Measurements from ENCODE around the gene ATF5. TPM values are rescaled to one million over a fixed set of nuclear protein-coding genes. Genes with fewer than 3 reads are reported as not detected.

Gene ATF5
- total and polyA plus RNA-seq, 4 donors = 11.6 to 43.3 (median 18.9) TPM

GRCh38 chr19:49907745-49908446, 21.1 kb upstream of the ATF5 start:
- Histone ChIP-seq H3K4me3 (ENCODE audit: low read length in 2 of 2) (no peak overlapping the region), H3K4me1 (ENCODE audit: control insufficient read depth in 1 of 2, insufficient read depth in 2 of 2, low read length in 2 of 2) (peaks cover 2 to 4% of the 10 kb centered on the region in 2 donors), H3K27me3 (ENCODE audit: control insufficient read depth in 1 of 2, insufficient read depth in 2 of 2, low read length in 1 of 2) (no peaks in the 10 kb centered on the region), H3K36me3 (ENCODE audit: control insufficient read depth in 1 of 2, insufficient read depth in 2 of 2, low read length in 1 of 2) (peaks cover 0 to 1% of the 10 kb centered on the region in 2 donors), H3K27ac (ENCODE audit: low read depth in 1 of 2, low read length in 2 of 2) (no peak overlapping the region), H3K9me3 (ENCODE audit: control insufficient read depth, low read length) (no peaks in the 10 kb centered on the region)
- intact Hi-C loops (cut with DNase I) = no loop called here
- no peak for ATAC-seq (ENCODE audit: low FRiP score)
- 91 to 94% methylated on average over 23 of the region's 23 CpGs for WGBS, 2 donors
- DNase-seq = no peak

GRCh38 chr19:49908480-49909420, 20.3 kb upstream of the ATF5 start:
- no peak overlapping the region for H3K27ac ChIP-seq (ENCODE audit: low read depth in 1 of 2, low read length in 2 of 2)
- DNase-seq (no peak), ATAC-seq (ENCODE audit: low FRiP score) (no peak)
- intact Hi-C loops (cut with DNase I) = no loop called here
- no peaks in the 10 kb centered on the region for H3K9me3 ChIP-seq (ENCODE audit: control insufficient read depth, low read length)
- H3K27me3 ChIP-seq (ENCODE audit: control insufficient read depth in 1 of 2, insufficient read depth in 2 of 2, low read length in 1 of 2) = no peaks in the 10 kb centered on the region
- WGBS, 2 donors = 96% methylated on average over 37 of the region's 37 CpGs
- peaks cover 0 to 1% of the 10 kb centered on the region in 2 donors for H3K36me3 ChIP-seq (ENCODE audit: control insufficient read depth in 1 of 2, insufficient read depth in 2 of 2, low read length in 1 of 2)
- no peak overlapping the region for H3K4me3 ChIP-seq (ENCODE audit: low read length in 2 of 2)
- peaks cover 2 to 4% of the 10 kb centered on the region in 2 donors for H3K4me1 ChIP-seq (ENCODE audit: control insufficient read depth in 1 of 2, insufficient read depth in 2 of 2, low read length in 2 of 2)

DNA sequence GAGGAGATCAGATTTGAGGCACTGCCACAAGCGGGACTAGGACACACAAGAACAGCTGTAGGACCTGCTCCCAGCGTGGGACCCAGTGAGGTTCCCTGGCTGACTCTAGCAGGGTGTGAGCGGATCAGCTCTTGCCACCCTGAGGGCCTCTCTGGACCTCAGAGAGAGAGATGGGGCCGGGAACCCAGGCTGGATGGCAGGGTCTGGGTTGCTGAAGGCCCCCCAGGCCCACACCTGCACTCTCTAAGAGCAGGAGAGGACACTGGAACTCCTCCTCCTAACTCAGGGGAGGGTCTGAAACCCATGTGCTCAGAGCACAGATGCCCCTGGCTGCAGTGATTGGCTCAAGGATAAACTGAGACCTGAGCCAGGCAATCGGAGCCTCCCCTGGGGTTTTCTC, 18.8 kb upstream of the ATF5 start:
- Histone ChIP-seq H3K36me3 (ENCODE audit: control insufficient read depth in 1 of 2, insufficient read depth in 2 of 2, low read length in 1 of 2) (peaks cover 0 to 1% of the 10 kb centered on the region in 2 donors), H3K27ac (ENCODE audit: low read depth in 1 of 2, low read length in 2 of 2) (no peak overlapping the region), H3K27me3 (ENCODE audit: control insufficient read depth in 1 of 2, insufficient read depth in 2 of 2, low read length in 1 of 2) (no peaks in the 10 kb centered on the region), H3K9me3 (ENCODE audit: control insufficient read depth, low read length) (no peaks in the 10 kb centered on the region), H3K4me3 (ENCODE audit: low read length in 2 of 2) (no peak overlapping the region), H3K4me1 (ENCODE audit: control insufficient read depth in 1 of 2, insufficient read depth in 2 of 2, low read length in 2 of 2) (peaks cover 2 to 4% of the 10 kb centered on the region in 2 donors)
- ATAC-seq (ENCODE audit: low FRiP score) (no peak), DNase-seq (no peak)
- WGBS, 2 donors = 93 to 94% methylated on average over 5 of the region's 5 CpGs
- intact Hi-C loops (cut with DNase I) = no loop called here

GRCh38 chr19:49911381-49912145, 17.4 kb upstream of the ATF5 start:
- no peak overlapping the region for H3K4me3 ChIP-seq (ENCODE audit: low read length in 2 of 2)
- peaks cover 2 to 4% of the 10 kb centered on the region in 2 donors for H3K4me1 ChIP-seq (ENCODE audit: control insufficient read depth in 1 of 2, insufficient read depth in 2 of 2, low read length in 2 of 2)
- peaks cover 0 to 1% of the 10 kb centered on the region in 2 donors for H3K36me3 ChIP-seq (ENCODE audit: control insufficient read depth in 1 of 2, insufficient read depth in 2 of 2, low read length in 1 of 2)
- peak in 1 of 2 donors; percentile 58 for DNase-seq
- WGBS, 2 donors = 7 to 9% methylated on average over 9 of the region's 9 CpGs
- peak overlapping the region; percentile 39 to 63 for H3K27ac ChIP-seq (ENCODE audit: low read depth in 1 of 2, low read length in 2 of 2)
- no peak for ATAC-seq (ENCODE audit: low FRiP score)
- H3K9me3 ChIP-seq (ENCODE audit: control insufficient read depth, low read length) = no peaks in the 10 kb centered on the region
- H3K27me3 ChIP-seq (ENCODE audit: control insufficient read depth in 1 of 2, insufficient read depth in 2 of 2, low read length in 1 of 2) = no peaks in the 10 kb centered on the region
- intact Hi-C loops (cut with DNase I) = no loop called here

GRCh38 chr19:49912965-49913685, 15.9 kb upstream of the ATF5 start:
- peak in 1 of 2 donors; percentile 47 for DNase-seq
- no peak overlapping the region for H3K27ac ChIP-seq (ENCODE audit: low read depth in 1 of 2, low read length in 2 of 2)
- H3K4me1 ChIP-seq (ENCODE audit: control insufficient read depth in 1 of 2, insufficient read depth in 2 of 2, low read length in 2 of 2) = peaks cover 2 to 4% of the 10 kb centered on the region in 2 donors
- WGBS, 2 donors = 85% methylated on average over 21 of the region's 21 CpGs
- no peak overlapping the region for H3K4me3 ChIP-seq (ENCODE audit: low read length in 2 of 2)
- intact Hi-C loops (cut with DNase I) = no loop called here
- ATAC-seq (ENCODE audit: low FRiP score) = no peak
- peaks cover 0 to 1% of the 10 kb centered on the region in 2 donors for H3K36me3 ChIP-seq (ENCODE audit: control insufficient read depth in 1 of 2, insufficient read depth in 2 of 2, low read length in 1 of 2)
- H3K9me3 ChIP-seq (ENCODE audit: control insufficient read depth, low read length) = no peaks in the 10 kb centered on the region
- no peaks in the 10 kb centered on the region for H3K27me3 ChIP-seq (ENCODE audit: control insufficient read depth in 1 of 2, insufficient read depth in 2 of 2, low read length in 1 of 2)

GRCh38 chr19:49913720-49914119, 15.3 kb upstream of the ATF5 start:
- peaks cover 2 to 4% of the 10 kb centered on the region in 2 donors for H3K4me1 ChIP-seq (ENCODE audit: control insufficient read depth in 1 of 2, insufficient read depth in 2 of 2, low read length in 2 of 2)
- ATAC-seq (ENCODE audit: low FRiP score) = no peak

GRCh38 chr19:49915271-49915670, 13.7 kb upstream of the ATF5 start:
- H3K36me3 ChIP-seq (ENCODE audit: control insufficient read depth in 1 of 2, insufficient read depth in 2 of 2, low read length in 1 of 2) = no peaks in the 10 kb centered on the region
- 98 to 99% methylated on average over 6 of the region's 6 CpGs for WGBS, 2 donors
- no peaks in the 10 kb centered on the region for H3K27me3 ChIP-seq (ENCODE audit: control insufficient read depth in 1 of 2, insufficient read depth in 2 of 2, low read length in 1 of 2)

More at GRCh38 chr19:49913720-49914119, 15.3 kb upstream of the ATF5 start:
- 88 to 90% methylated on average over 10 of the region's 10 CpGs for WGBS, 2 donors
- no peak for DNase-seq
- no peak overlapping the region for H3K4me3 ChIP-seq (ENCODE audit: low read length in 2 of 2)
- no peak overlapping the region for H3K27ac ChIP-seq (ENCODE audit: low read depth in 1 of 2, low read length in 2 of 2)
- H3K9me3 ChIP-seq (ENCODE audit: control insufficient read depth, low read length) = no peaks in the 10 kb centered on the region
- H3K27me3 ChIP-seq (ENCODE audit: control insufficient read depth in 1 of 2, insufficient read depth in 2 of 2, low read length in 1 of 2) = no peaks in the 10 kb centered on the region
- intact Hi-C loops (cut with DNase I) = no loop called here
- H3K36me3 ChIP-seq (ENCODE audit: control insufficient read depth in 1 of 2, insufficient read depth in 2 of 2, low read length in 1 of 2) = peaks cover 0 to 1% of the 10 kb centered on the region in 2 donors

More at GRCh38 chr19:49915271-49915670, 13.7 kb upstream of the ATF5 start:
- peaks cover 2 to 4% of the 10 kb centered on the region in 2 donors for H3K4me1 ChIP-seq (ENCODE audit: control insufficient read depth in 1 of 2, insufficient read depth in 2 of 2, low read length in 2 of 2)
- ATAC-seq (ENCODE audit: low FRiP score) = no peak
- intact Hi-C loops (cut with DNase I) = no loop called here
- no peaks in the 10 kb centered on the region for H3K9me3 ChIP-seq (ENCODE audit: control insufficient read depth, low read length)
- H3K4me3 ChIP-seq (ENCODE audit: low read length in 2 of 2) = no peak overlapping the region
- H3K27ac ChIP-seq (ENCODE audit: low read depth in 1 of 2, low read length in 2 of 2) = no peak overlapping the region
- no peak for DNase-seq

All from aorta (tissue), 5 donors.